ENCODE measurements around the gene TSPAN9. TPM values are rescaled to one million over a fixed set of nuclear protein-coding genes. Genes with fewer than 3 reads are reported as not detected.

Gene TSPAN9
- total and polyA plus RNA-seq, 10 of the 15 experiments (the other 5 are each of a cell fraction or from before 2014, with no cell fraction given): 0.03 to 1.0 (median 0.12) TPM; not detected in 5

- Histone ChIP-seq H3K9me3 (replicated peaks; ENCODE audit: control insufficient read depth, insufficient read depth, low read length) (no peaks in the 10 kb centered on the region), H3K27ac (ENCODE audit: control insufficient read depth, insufficient read depth) (no peak overlapping the region), H3K27me3 (replicated peaks in 1 of 2; ENCODE audit: control insufficient read depth in 2 of 2, insufficient read depth in 2 of 2, low read length in 1 of 2) (peaks cover 5 to 6% of the 10 kb centered on the region in 2 experiments), H3K9ac (ENCODE audit: control insufficient read depth, insufficient read depth, low read length) (no peak overlapping the region), H3K4me1 (ENCODE audit: control insufficient read depth, insufficient read depth, low read length) (no peaks in the 10 kb centered on the region), H3K79me2 (ENCODE audit: control insufficient read depth, insufficient read depth, low read length) (no peaks in the 10 kb centered on the region), H2AFZ (ENCODE audit: control insufficient read depth, low read depth, low read length) (no peak overlapping the region), H3K4me3 (no peak overlapping the region), H4K20me1 (ENCODE audit: control insufficient read depth, insufficient read depth) (no peaks in the 10 kb centered on the region), H3K4me2 (ENCODE audit: control insufficient read depth, insufficient read depth) (no peak overlapping the region), H3K36me3 (ENCODE audit: control insufficient read depth in 2 of 2, insufficient read depth in 2 of 2, low read length in 1 of 2) (no peaks in the 10 kb centered on the region)
- FAIRE-seq (no peak), ATAC-seq (no peak), DNase-seq (ENCODE audit: low read depth, low spot score) (no peak)
- TF ChIP-seq SUPT20H (IDR thresholded peaks at IDR 0.05; ENCODE audit: borderline replicate concordance, control insufficient read depth, low read depth, low read length) (no peak), JUND (IDR thresholded peaks at IDR 0.05; ENCODE audit: low read depth, low read length) (no peak), CREB1 (IDR thresholded peaks at IDR 0.05; ENCODE audit: low read depth) (no peak), KAT2A (conservative IDR thresholded peaks at IDR 0.05; ENCODE audit: control insufficient read depth, low read depth, low read length) (no peak)
- in situ Hi-C loops (cut with MboI) (loop anchor here (5.0 kb wide), 1 partner anchor 69 kb away; no protein-coding TSS in a partner anchor), intact Hi-C loops (cut with micrococcal nuclease; ENCODE audit: unreplicated experiment) (no loop called here)
- CTCF ChIA-PET: interaction anchor here (1.0 to 1.4 kb wide), 3 partner anchors 70 to 94 kb away, joined by 3 to 4 read pairs (median 4); no protein-coding TSS in a partner anchor
- 30% methylated on average over 13 of the region's 13 CpGs for WGBS (ENCODE audit: insufficient coverage, insufficient replicate concordance, low lambda C conversion rate, missing lambda C conversion rate)
- SMC1A ChIA-PET (ENCODE audit: uncharacterized antibody, unreplicated experiment): interaction anchor here (0.9 to 1.4 kb wide), 3 partner anchors 25 to 133 kb away, joined by 3 to 5 read pairs (median 3); no protein-coding TSS in a partner anchor
- POLR2A ChIA-PET: no interaction called here
- no TSS peak for BruUV-seq (replicated peaks)
- RAD21 ChIA-PET (ENCODE audit: unreplicated experiment): interaction anchor here (1.3 kb wide), 1 partner anchor 69 kb away, joined by 4 read pairs; no protein-coding TSS in a partner anchor
Observed at GRCh38 chr12:3205742-3206519, 128.8 kb downstream of the TSPAN9 start.

GRCh38 chr12:3206536-3207072 is 129.4 kb downstream of the TSPAN9 start:
- ChIA-PET CTCF (interaction anchor here (1.0 to 1.2 kb wide), 3 partner anchors 69 to 94 kb away, joined by 3 to 4 read pairs (median 4); no protein-coding TSS in a partner anchor), POLR2A (no interaction called here), RAD21 (ENCODE audit: unreplicated experiment) (interaction anchor here (1.3 kb wide), 1 partner anchor 68 kb away, joined by 4 read pairs; no protein-coding TSS in a partner anchor), SMC1A (ENCODE audit: uncharacterized antibody, unreplicated experiment) (interaction anchor here (0.9 to 1.4 kb wide), 3 partner anchors 26 to 133 kb away, joined by 3 to 5 read pairs (median 3); no protein-coding TSS in a partner anchor)
- no peaks in the 10 kb centered on the region for H3K4me1 ChIP-seq (ENCODE audit: control insufficient read depth, insufficient read depth, low read length)
- DNase-seq (ENCODE audit: low read depth, low spot score) (no peak), FAIRE-seq (no peak), ATAC-seq (no peak)
- H3K36me3 ChIP-seq (ENCODE audit: control insufficient read depth in 2 of 2, insufficient read depth in 2 of 2, low read length in 1 of 2): no peaks in the 10 kb centered on the region
- H3K4me2 ChIP-seq (ENCODE audit: control insufficient read depth, insufficient read depth): no peak overlapping the region
- no peak overlapping the region for H3K27ac ChIP-seq (ENCODE audit: control insufficient read depth, insufficient read depth)
- H3K4me3 ChIP-seq: no peak overlapping the region
- H4K20me1 ChIP-seq (ENCODE audit: control insufficient read depth, insufficient read depth): no peaks in the 10 kb centered on the region
- no peaks in the 10 kb centered on the region for H3K79me2 ChIP-seq (ENCODE audit: control insufficient read depth, insufficient read depth, low read length)
- no TSS peak for BruUV-seq (replicated peaks)
- H2AFZ ChIP-seq (ENCODE audit: control insufficient read depth, low read depth, low read length): no peak overlapping the region
- H3K9ac ChIP-seq (ENCODE audit: control insufficient read depth, insufficient read depth, low read length): no peak overlapping the region
- in situ Hi-C loops (cut with MboI) (loop anchor here (5.0 kb wide), 1 partner anchor 69 kb away; no protein-coding TSS in a partner anchor), intact Hi-C loops (cut with micrococcal nuclease; ENCODE audit: unreplicated experiment) (no loop called here)
- 57% methylated on average over 5 of the region's 5 CpGs for WGBS (ENCODE audit: insufficient coverage, insufficient replicate concordance, low lambda C conversion rate, missing lambda C conversion rate)
- peaks cover 5% of the 10 kb centered on the region in 2 experiments for H3K27me3 ChIP-seq (replicated peaks in 1 of 2; ENCODE audit: control insufficient read depth in 2 of 2, insufficient read depth in 2 of 2, low read length in 1 of 2)
- H3K9me3 ChIP-seq (replicated peaks; ENCODE audit: control insufficient read depth, insufficient read depth, low read length): no peaks in the 10 kb centered on the region
- TF ChIP-seq NFIC (IDR thresholded peaks at IDR 0.05; ENCODE audit: low read depth, low read length): no peak
- TF ChIP-seq ZBTB33 (IDR thresholded peaks at IDR 0.05): no peak
- TF ChIP-seq IRF3 (IDR thresholded peaks at IDR 0.05): no peak
